ENCODE data around the gene CACNA1D.

DNA sequence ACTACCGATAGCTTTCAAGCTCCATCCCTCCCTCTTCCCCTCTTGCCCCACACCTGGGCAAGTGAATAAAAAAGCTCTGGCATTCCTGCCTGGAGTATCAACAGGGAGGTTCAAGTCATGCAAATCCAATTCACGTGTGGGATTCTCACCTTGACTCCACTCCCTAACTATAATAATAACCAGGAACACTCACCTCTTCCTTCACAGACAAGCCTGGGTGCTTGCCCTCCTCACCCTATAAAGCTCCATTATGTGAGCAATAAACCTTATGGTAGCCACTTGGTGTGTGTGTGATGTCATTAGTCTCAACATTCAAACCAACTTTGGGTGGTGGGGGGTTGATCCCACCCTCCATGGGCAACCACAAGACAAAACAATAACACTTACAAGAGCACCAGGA, 335.2 kb downstream of the CACNA1D start:
- TF ChIP-seq POLR2AphosphoS5 (IDR thresholded peaks at IDR 0.05) (no peak), POLR2A (IDR thresholded peaks at IDR 0.05; ENCODE audit: low read depth) (no peak)

Measured in esophagus muscularis mucosa (tissue), 2 donors.